OCI-LY7 (cell line): ENCODE data around the gene CCDC192.

Experiments used
- CTCF ChIP-seq: fragments of 200-600 bp; sonication (generic); conservative IDR thresholded peaks from 2 replicates; pipeline ENCODE4 v1.5.1; 2014; ENCODE audit warnings: mild to moderate bottlenecking, antibody characterized with exemption, low read length, moderate library complexity, mixed read lengths
- EZH2phosphoT487 ChIP-seq: fragments of 200-600 bp; sonication (generic); IDR thresholded peaks from 2 replicates; pipeline ENCODE4 v1.6.1; 2018; ENCODE audit warnings: low read depth, borderline replicate concordance, mild to moderate bottlenecking, mixed run types, antibody characterized with exemption, low read length, moderate library complexity, mixed read lengths

- no peak for TF ChIP-seq CTCF
- no peak for TF ChIP-seq EZH2phosphoT487
Observed at GRCh38 chr5:127830829-127831598, 127.8 kb downstream of the CCDC192 start.
